Right atrium auricular region (tissue), 2 donors: ENCODE results near the gene KCNJ2. TPM values are rescaled to one million over a fixed set of nuclear protein-coding genes. Genes with fewer than 3 reads are reported as not detected.

Experiments used
- DNase-seq: peaks from one replicate; pipeline ENCODE4 v3.0.0-alpha.2; 2019; ENCODE audit warnings: low spot score
- H3K27ac ChIP-seq, 2 donors: fragments of 200-600 bp; sonication (generic); 1 replicate in 1 of 2; 2 replicates in 1 of 2; pipeline ENCODE4 v1.5.1; 2016 to 2019
- H3K27me3 ChIP-seq, 2 donors: fragments of 200-600 bp; sonication (generic); one replicate each; pipeline versions ENCODE4 v1.5.1 to v1.6.0; 2017 to 2019
- H3K36me3 ChIP-seq: fragments of 200-600 bp; sonication (generic); one replicate; pipeline ENCODE4 v1.5.1; 2016
- H3K4me1 ChIP-seq, 2 donors: fragments of 200-600 bp; sonication (generic); one replicate each; pipeline versions ENCODE4 v1.5.1 to v1.6.0; 2017 to 2019
- H3K4me3 ChIP-seq, 2 donors: fragments of 200-600 bp; sonication (generic); 1 replicate in 1 of 2; 2 replicates in 1 of 2; pipeline ENCODE4 v1.5.1; 2017 to 2019; ENCODE audit warnings: mild to moderate bottlenecking in 1 of 2, moderate library complexity in 1 of 2
- H3K9me3 ChIP-seq, 2 donors: fragments of 200-600 bp; sonication (generic); one replicate each; pipeline ENCODE4 v1.5.1; 2019
- total RNA-seq, 2 donors: library from RNA; depleted of rRNA; stranded (reverse); fragments of >200 nt; gene quantifications; one replicate each; pipeline ENCODE4 v1.1.0, GENCODE V29; 2016
- TF ChIP-seq, protein P1 (sequence below), 2 donors: fragments of 200-600 bp; sonication (generic); IDR thresholded peaks; one replicate each; pipeline ENCODE4 v1.5.1; 2019; ENCODE audit warnings: antibody characterized with exemption in 2 of 2

The KCNJ2 gene
- total RNA-seq, 2 donors from 2014 or later, result 7.2 to 10.7 TPM

DNA sequence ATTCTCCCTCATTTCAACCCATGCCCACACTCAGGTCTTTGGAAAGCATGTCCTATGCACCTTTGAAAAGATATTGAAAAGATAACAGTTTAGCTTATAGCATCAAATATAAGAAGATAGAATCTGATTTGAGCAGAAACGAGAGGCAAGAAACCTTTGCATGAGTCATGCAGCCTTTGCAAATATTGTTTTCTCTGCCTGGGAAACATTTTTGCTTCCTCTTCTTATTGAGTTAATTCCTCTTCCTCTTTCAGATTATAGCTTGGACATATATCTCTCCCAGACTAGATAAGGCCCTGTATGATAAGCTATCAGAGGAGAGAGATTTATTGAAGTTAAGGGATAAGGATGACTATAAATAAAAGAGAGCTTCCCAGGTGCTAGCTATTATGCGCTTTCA is 46.1 kb upstream of the KCNJ2 start:
- TF ChIP-seq, protein P1, sequence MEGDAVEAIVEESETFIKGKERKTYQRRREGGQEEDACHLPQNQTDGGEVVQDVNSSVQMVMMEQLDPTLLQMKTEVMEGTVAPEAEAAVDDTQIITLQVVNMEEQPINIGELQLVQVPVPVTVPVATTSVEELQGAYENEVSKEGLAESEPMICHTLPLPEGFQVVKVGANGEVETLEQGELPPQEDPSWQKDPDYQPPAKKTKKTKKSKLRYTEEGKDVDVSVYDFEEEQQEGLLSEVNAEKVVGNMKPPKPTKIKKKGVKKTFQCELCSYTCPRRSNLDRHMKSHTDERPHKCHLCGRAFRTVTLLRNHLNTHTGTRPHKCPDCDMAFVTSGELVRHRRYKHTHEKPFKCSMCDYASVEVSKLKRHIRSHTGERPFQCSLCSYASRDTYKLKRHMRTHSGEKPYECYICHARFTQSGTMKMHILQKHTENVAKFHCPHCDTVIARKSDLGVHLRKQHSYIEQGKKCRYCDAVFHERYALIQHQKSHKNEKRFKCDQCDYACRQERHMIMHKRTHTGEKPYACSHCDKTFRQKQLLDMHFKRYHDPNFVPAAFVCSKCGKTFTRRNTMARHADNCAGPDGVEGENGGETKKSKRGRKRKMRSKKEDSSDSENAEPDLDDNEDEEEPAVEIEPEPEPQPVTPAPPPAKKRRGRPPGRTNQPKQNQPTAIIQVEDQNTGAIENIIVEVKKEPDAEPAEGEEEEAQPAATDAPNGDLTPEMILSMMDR (IDR thresholded peaks at IDR 0.05), result no peak
- DNase-seq, result no peak
- peaks cover 0 to 12% of the 10 kb centered on the region in 2 donors for H3K9me3 ChIP-seq
- H3K27me3 ChIP-seq, result no peaks in the 10 kb centered on the region
- no peaks in the 10 kb centered on the region for H3K36me3 ChIP-seq
- H3K4me1 ChIP-seq, result no peaks in the 10 kb centered on the region
- no peak overlapping the region for H3K27ac ChIP-seq
- no peak overlapping the region for H3K4me3 ChIP-seq

- no peaks in the 10 kb centered on the region for H3K27me3 ChIP-seq
- peaks cover 0 to under 1% of the 10 kb centered on the region in 2 donors for H3K9me3 ChIP-seq
- H3K4me1 ChIP-seq, result no peaks in the 10 kb centered on the region
Observed at GRCh38 chr17:70124723-70125122, 44.6 kb upstream of the KCNJ2 start.

DNA sequence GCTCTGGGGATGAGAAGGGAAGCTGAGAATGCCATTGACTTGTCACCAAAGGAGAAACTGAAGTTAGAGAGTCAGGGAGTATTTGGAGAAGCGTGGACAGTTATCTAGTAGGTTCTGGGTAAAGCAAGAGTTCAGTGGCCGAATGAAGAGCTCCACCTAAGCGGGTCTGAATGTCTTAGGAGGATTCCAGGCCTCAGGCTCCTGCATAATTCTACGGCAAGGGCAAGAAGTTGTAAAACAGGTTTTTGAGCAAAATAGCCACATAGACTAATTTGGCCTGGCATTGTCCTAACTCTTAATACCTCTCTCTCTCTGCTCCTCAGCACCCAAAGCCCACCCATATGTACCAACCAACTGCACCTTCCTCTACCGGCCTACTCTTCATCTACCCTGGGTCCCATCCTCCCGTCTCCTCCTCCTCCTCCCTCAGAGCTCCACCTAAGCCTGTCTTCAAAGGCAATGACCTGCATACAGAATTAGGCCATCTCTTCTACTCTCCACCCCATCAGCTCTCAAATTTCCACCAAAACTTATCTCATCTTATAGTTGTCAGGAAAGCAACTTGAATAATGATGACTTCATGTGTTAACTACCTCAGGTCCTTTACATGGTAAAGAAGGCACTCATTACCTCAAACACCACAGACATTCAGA is 42.0 kb upstream of the KCNJ2 start:
- no peaks in the 10 kb centered on the region for H3K36me3 ChIP-seq
- DNase-seq, result no peak
- H3K4me3 ChIP-seq, result no peak overlapping the region
- no peaks in the 10 kb centered on the region for H3K27me3 ChIP-seq
- no peaks in the 10 kb centered on the region for H3K4me1 ChIP-seq
- TF ChIP-seq, protein P1 (IDR thresholded peaks at IDR 0.05), result no peak
- no peak overlapping the region for H3K27ac ChIP-seq
- no peaks in the 10 kb centered on the region for H3K9me3 ChIP-seq

More at GRCh38 chr17:70124723-70125122, 44.6 kb upstream of the KCNJ2 start:
- no peak overlapping the region for H3K27ac ChIP-seq
- no peak for DNase-seq
- H3K36me3 ChIP-seq, result no peaks in the 10 kb centered on the region
- no peak overlapping the region for H3K4me3 ChIP-seq
- TF ChIP-seq, protein P1 (IDR thresholded peaks at IDR 0.05), result no peak

DNA sequence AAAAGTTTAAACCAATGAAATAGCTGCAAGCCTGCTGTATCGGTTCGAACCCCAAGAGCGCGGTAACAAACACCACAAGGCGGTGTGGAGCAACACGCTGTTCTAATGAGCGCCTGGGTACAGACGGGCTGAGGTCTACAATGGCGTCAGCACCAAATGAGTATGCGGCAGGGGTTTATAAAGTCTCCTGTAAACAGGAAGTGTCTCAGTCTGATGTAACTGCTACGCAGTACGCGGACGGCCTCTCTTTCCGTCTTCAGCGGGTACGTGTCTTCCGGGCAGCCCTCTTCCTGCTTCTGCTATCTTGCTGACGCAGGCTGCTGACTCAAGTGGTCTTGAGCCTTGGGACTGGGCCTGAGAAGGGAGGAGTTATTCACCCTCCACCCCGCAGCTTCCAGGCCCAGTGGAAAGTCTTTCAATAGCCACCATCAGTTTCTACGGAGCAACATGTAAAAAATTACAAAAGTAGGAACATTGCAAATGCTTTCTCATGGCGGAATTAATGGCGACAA is 40.5 kb upstream of the KCNJ2 start:
- Histone ChIP-seq H3K4me3 (no peak overlapping the region), H3K9me3 (no peaks in the 10 kb centered on the region), H3K27me3 (no peaks in the 10 kb centered on the region), H3K36me3 (no peaks in the 10 kb centered on the region), H3K27ac (no peak overlapping the region), H3K4me1 (no peaks in the 10 kb centered on the region)
- no peak for DNase-seq
- TF ChIP-seq, protein P1 (IDR thresholded peaks at IDR 0.05), result no peak

GRCh38 chr17:70130289-70130688 is 39.0 kb upstream of the KCNJ2 start:
- no peaks in the 10 kb centered on the region for H3K36me3 ChIP-seq
- no peak overlapping the region for H3K27ac ChIP-seq
- no peaks in the 10 kb centered on the region for H3K27me3 ChIP-seq
- DNase-seq, result no peak
- H3K9me3 ChIP-seq, result no peaks in the 10 kb centered on the region
- H3K4me1 ChIP-seq, result no peaks in the 10 kb centered on the region
- TF ChIP-seq, protein P1 (IDR thresholded peaks at IDR 0.05), result no peak
- no peak overlapping the region for H3K4me3 ChIP-seq

DNA sequence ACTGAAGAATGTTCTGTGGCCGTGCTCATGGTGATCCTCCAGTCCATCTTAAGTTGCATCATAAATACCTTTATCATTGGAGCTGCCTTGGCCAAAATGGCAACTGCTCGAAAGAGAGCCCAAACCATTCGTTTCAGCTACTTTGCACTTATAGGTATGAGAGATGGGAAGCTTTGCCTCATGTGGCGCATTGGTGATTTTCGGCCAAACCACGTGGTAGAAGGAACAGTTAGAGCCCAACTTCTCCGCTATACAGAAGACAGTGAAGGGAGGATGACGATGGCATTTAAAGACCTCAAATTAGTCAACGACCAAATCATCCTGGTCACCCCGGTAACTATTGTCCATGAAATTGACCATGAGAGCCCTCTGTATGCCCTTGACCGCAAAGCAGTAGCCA is 36.8 kb upstream of the KCNJ2 start:
- Histone ChIP-seq H3K27me3 (no peaks in the 10 kb centered on the region), H3K4me3 (no peak overlapping the region), H3K36me3 (no peaks in the 10 kb centered on the region), H3K27ac (no peak overlapping the region), H3K9me3 (no peaks in the 10 kb centered on the region), H3K4me1 (peaks cover 0 to under 1% of the 10 kb centered on the region in 2 donors)
- no peak for DNase-seq
- TF ChIP-seq, protein P1 (IDR thresholded peaks at IDR 0.05), result no peak
